Tibial nerve (tissue), 3 donors: ENCODE results near the gene KRTAP10-6.

Experiments
- POLR2A ChIP-seq, 2 donors: fragments of 450-650 bp; IDR thresholded peaks; one replicate each; pipeline ENCODE4 v1.6.1; 2017; ENCODE audit warnings: antibody characterized with exemption in 2 of 2, mild to moderate bottlenecking in 2 of 2, moderate library complexity in 2 of 2
- TF ChIP-seq, protein P1 (sequence below), 5 experiments: fragments of 200-600 bp in 3 of 5; fragments of 450-650 bp in 2 of 5; sonication (generic) in 3 of 5; IDR thresholded peaks; one replicate each; pipeline ENCODE4 v1.5.1; 2016 to 2019; ENCODE audit warnings: antibody characterized with exemption in 5 of 5, mild to moderate bottlenecking in 3 of 5, moderate library complexity in 2 of 5

DNA sequence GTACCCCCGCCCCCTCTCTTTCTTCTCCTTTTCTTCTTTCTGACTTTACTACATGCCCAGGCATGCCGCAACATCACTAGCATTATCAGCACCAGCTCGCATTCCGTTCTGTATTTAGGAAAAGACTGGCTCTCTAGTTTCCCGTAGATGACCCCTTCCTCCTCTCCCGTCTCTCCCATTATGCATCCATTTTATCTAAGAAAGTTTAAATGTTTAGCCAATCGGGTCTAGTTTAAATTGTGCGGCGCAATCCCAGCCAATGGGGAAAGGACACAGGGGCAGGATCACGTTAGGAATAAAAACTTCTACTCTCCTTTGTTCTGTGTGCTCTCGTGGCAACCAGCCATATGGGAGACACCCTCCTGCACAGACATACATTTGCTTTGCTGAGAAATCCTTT lies 5.8 kb upstream of the KRTAP10-6 start:
- TF ChIP-seq, protein P1, sequence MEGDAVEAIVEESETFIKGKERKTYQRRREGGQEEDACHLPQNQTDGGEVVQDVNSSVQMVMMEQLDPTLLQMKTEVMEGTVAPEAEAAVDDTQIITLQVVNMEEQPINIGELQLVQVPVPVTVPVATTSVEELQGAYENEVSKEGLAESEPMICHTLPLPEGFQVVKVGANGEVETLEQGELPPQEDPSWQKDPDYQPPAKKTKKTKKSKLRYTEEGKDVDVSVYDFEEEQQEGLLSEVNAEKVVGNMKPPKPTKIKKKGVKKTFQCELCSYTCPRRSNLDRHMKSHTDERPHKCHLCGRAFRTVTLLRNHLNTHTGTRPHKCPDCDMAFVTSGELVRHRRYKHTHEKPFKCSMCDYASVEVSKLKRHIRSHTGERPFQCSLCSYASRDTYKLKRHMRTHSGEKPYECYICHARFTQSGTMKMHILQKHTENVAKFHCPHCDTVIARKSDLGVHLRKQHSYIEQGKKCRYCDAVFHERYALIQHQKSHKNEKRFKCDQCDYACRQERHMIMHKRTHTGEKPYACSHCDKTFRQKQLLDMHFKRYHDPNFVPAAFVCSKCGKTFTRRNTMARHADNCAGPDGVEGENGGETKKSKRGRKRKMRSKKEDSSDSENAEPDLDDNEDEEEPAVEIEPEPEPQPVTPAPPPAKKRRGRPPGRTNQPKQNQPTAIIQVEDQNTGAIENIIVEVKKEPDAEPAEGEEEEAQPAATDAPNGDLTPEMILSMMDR (IDR thresholded peaks at IDR 0.05) = no peak
- no peak for TF ChIP-seq POLR2A (IDR thresholded peaks at IDR 0.05)
